ENCODE data around the gene COPS7A. TPM values are rescaled to one million over a fixed set of nuclear protein-coding genes. Genes with fewer than 3 reads are reported as not detected.

Gene COPS7A
- total RNA-seq, 4 donors from 2014 or later: 51.9 to 71.8 (median 63.0) TPM

DNA sequence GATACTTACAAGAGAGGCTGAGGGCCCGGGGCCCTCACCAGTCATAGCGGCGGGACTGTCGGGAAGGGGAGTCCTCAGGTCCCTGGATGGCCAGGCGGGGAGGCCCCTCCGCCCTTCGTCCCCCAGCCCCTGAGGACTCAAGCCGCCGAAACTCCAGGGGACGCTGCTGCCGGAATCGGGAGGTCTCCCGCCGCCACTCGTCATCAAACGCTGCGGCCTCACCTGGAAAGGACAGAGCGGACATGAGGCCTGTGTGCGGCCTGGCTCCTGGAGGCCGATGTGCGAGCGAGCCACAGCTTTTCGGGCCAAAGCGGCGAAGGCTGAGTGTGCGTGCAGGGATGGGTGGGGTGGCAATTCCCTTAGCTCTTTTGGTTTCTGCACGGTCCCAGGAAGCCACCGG, 24.9 kb downstream of the COPS7A start:
- no peak for DNase-seq (ENCODE audit: extremely low spot score)
- Histone ChIP-seq H3K27me3 (no peaks in the 10 kb centered on the region), H3K36me3 (peaks cover 46 to 62% (median 58%) of the 10 kb centered on the region in 4 donors), H3K27ac (replicated peaks in 1 of 4) (no peak overlapping the region), H3K4me1 (peaks cover 12 to 29% (median 20%) of the 10 kb centered on the region in 4 donors), H3K4me3 (no peak overlapping the region), H3K9me3 (no peaks in the 10 kb centered on the region)
- intact Hi-C loops (cut with DNase I): no loop called here
- 94% methylated on average over 25 of the region's 28 CpGs for WGBS
- TF ChIP-seq CTCF (IDR thresholded peaks at IDR 0.05): no peak

- H3K36me3 ChIP-seq: peaks cover 46 to 62% (median 58%) of the 10 kb centered on the region in 4 donors
- intact Hi-C loops (cut with DNase I): loop anchor here (5.0 kb wide), 1 partner anchor 77 kb away; the partner anchor contains the start of gene P3H3
- WGBS: 76% methylated on average over 4 of the region's 4 CpGs
- no peaks in the 10 kb centered on the region for H3K27me3 ChIP-seq
- DNase-seq (ENCODE audit: extremely low spot score): no peak
- TF ChIP-seq CTCF (IDR thresholded peaks at IDR 0.05): no peak
- H3K9me3 ChIP-seq: no peaks in the 10 kb centered on the region
- H3K4me3 ChIP-seq: no peak overlapping the region
- peak overlapping the region in 1 of 4 donors; percentile 6 for H3K27ac ChIP-seq (replicated peaks in 1 of 4)
- peaks cover 15 to 34% (median 24%) of the 10 kb centered on the region in 4 donors for H3K4me1 ChIP-seq
Measured at GRCh38 chr12:6750506-6750905, 26.7 kb downstream of the COPS7A start.

- H3K27ac ChIP-seq (replicated peaks in 1 of 4): peak overlapping the region; percentile 99
- peak overlapping the region; percentile 66 to 95 (median 83) for H3K4me3 ChIP-seq
- no peak for TF ChIP-seq EP300 (IDR thresholded peaks at IDR 0.05)
- no peak for TF ChIP-seq POLR2A (IDR thresholded peaks at IDR 0.05; ENCODE audit: low read depth)
- TF ChIP-seq POLR2AphosphoS5 (IDR thresholded peaks at IDR 0.05): no peak
- no peak for TF ChIP-seq CTCF (IDR thresholded peaks at IDR 0.05)
- no peaks in the 10 kb centered on the region for H3K9me3 ChIP-seq
- H3K4me1 ChIP-seq: peaks cover 15 to 34% (median 24%) of the 10 kb centered on the region in 4 donors
- WGBS: 75% methylated on average over 7 of the region's 7 CpGs
- peaks cover 45 to 53% (median 51%) of the 10 kb centered on the region in 4 donors for H3K36me3 ChIP-seq
- intact Hi-C loops (cut with DNase I): loop anchor here (2.0 to 5.0 kb wide), 2 partner anchors 27 to 76 kb away; partner anchors contain the start of gene P3H3
- DNase-seq (ENCODE audit: extremely low spot score): no peak
- no peaks in the 10 kb centered on the region for H3K27me3 ChIP-seq
Measured at GRCh38 chr12:6751767-6752166, 27.9 kb downstream of the COPS7A start.

- DNase-seq (ENCODE audit: extremely low spot score): no peak
- Histone ChIP-seq H3K9me3 (no peaks in the 10 kb centered on the region), H3K36me3 (peaks cover 39 to 47% (median 45%) of the 10 kb centered on the region in 4 donors), H3K27ac (replicated peaks in 1 of 4) (peak overlapping the region; percentile 99), H3K4me1 (peaks cover 18 to 34% (median 24%) of the 10 kb centered on the region in 4 donors), H3K27me3 (no peaks in the 10 kb centered on the region), H3K4me3 (peak overlapping the region; percentile 66 to 95 (median 83))
- intact Hi-C loops (cut with DNase I): loop anchor here (2.0 to 5.0 kb wide), 2 partner anchors 26 to 75 kb away; partner anchors contain the start of gene P3H3
- 2% methylated on average over 15 of the region's 24 CpGs for WGBS
- TF ChIP-seq EP300 (IDR thresholded peaks at IDR 0.05) (no peak), CTCF (IDR thresholded peaks at IDR 0.05) (peak in 2 of 3 experiments; percentile 23 to 28)
Measured at GRCh38 chr12:6752167-6752920, 28.5 kb downstream of the COPS7A start.
